ENCODE results near the gene TAS1R2.

DNA sequence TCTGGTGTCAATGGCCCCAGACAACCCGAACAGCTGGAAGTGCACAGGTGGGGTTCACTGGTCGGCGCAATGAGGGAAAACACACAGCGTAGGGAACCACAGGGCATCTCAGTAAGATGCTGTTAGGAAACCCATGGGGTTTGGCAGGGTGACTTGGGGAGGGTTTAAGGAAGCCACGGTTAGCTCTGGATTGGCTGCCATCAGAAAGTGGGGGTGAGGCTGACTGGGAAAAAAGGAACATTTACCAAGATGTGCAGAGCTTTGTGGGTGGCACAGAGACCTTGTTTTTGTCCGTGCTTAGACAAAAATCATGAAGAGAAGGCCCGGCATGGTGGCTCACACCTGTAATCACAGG is 31.9 kb upstream of the TAS1R2 start:
- TF ChIP-seq, protein P1, sequence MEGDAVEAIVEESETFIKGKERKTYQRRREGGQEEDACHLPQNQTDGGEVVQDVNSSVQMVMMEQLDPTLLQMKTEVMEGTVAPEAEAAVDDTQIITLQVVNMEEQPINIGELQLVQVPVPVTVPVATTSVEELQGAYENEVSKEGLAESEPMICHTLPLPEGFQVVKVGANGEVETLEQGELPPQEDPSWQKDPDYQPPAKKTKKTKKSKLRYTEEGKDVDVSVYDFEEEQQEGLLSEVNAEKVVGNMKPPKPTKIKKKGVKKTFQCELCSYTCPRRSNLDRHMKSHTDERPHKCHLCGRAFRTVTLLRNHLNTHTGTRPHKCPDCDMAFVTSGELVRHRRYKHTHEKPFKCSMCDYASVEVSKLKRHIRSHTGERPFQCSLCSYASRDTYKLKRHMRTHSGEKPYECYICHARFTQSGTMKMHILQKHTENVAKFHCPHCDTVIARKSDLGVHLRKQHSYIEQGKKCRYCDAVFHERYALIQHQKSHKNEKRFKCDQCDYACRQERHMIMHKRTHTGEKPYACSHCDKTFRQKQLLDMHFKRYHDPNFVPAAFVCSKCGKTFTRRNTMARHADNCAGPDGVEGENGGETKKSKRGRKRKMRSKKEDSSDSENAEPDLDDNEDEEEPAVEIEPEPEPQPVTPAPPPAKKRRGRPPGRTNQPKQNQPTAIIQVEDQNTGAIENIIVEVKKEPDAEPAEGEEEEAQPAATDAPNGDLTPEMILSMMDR (IDR thresholded peaks at IDR 0.05) = no peak
- TF ChIP-seq POLR2AphosphoS5 (IDR thresholded peaks at IDR 0.05) = no peak

All from gastroesophageal sphincter (tissue), 3 donors.